Measurements from ENCODE around the gene TMED10.

The TMED10 gene

DNA sequence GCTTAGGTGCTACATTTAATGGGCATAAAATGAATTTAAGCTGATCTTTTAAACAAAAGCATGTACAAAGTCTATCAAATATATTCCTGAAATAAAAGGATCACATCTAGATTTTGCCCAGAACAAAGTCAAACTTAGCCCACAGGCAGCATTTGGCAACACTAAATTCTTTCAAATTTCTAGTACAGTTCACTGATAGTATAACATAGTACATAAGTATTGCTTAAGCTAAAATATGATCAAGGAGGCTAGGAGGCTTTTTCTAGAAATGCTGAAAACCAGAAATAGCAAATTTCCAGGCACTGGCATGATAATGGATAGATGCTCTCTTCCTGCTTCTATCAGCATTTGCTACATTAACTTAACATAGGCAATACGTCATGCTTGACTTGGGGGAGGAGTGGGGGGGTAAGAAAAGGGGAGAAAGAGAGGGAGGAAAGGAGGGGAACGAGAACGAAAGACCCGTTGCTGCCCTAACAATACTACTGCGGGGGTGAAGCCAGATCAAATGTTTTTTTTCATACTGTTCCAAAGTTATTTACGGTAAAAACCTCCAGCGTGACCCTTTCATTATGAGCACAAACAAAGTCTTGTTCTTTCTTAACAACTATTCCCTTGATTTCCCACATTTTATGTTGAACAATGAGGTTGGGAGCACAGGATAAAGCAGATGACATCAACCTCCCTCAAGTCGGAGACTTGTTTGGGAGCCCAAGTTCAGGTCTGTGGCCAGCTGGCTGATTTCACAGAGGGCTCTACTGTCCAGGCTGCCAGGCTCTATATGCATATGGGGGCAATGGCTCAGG, 10.6 kb downstream of the TMED10 start:
- TF ChIP-seq, protein P1, sequence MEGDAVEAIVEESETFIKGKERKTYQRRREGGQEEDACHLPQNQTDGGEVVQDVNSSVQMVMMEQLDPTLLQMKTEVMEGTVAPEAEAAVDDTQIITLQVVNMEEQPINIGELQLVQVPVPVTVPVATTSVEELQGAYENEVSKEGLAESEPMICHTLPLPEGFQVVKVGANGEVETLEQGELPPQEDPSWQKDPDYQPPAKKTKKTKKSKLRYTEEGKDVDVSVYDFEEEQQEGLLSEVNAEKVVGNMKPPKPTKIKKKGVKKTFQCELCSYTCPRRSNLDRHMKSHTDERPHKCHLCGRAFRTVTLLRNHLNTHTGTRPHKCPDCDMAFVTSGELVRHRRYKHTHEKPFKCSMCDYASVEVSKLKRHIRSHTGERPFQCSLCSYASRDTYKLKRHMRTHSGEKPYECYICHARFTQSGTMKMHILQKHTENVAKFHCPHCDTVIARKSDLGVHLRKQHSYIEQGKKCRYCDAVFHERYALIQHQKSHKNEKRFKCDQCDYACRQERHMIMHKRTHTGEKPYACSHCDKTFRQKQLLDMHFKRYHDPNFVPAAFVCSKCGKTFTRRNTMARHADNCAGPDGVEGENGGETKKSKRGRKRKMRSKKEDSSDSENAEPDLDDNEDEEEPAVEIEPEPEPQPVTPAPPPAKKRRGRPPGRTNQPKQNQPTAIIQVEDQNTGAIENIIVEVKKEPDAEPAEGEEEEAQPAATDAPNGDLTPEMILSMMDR (IDR thresholded peaks at IDR 0.05), result no peak
- no peaks in the 10 kb centered on the region for H3K36me3 ChIP-seq (ENCODE audit: control insufficient read depth, insufficient read depth, low read length)
- peaks cover 33% of the 10 kb centered on the region for H3K4me1 ChIP-seq
- no peak overlapping the region for H2AFZ ChIP-seq
- no peaks in the 10 kb centered on the region for H3K9me3 ChIP-seq (ENCODE audit: control insufficient read depth, low read length)
- H3K4me2 ChIP-seq (ENCODE audit: low read length), result peak overlapping the region; percentile 41
- H3K27me3 ChIP-seq (ENCODE audit: control insufficient read depth, insufficient read depth, low read length), result no peaks in the 10 kb centered on the region
- peaks cover 82% of the 10 kb centered on the region for H3K79me2 ChIP-seq
- H3K4me3 ChIP-seq (ENCODE audit: low read depth, low read length), result no peak overlapping the region
- H3K9ac ChIP-seq, result no peak overlapping the region
- H3K27ac ChIP-seq, result no peak overlapping the region

GRCh38 chr14:75164809-75165208, 11.6 kb downstream of the TMED10 start:
- Histone ChIP-seq H3K79me2 (peaks cover 77% of the 10 kb centered on the region), H3K9me3 (ENCODE audit: control insufficient read depth, low read length) (no peaks in the 10 kb centered on the region), H2AFZ (no peak overlapping the region), H3K9ac (no peak overlapping the region), H3K27ac (peak overlapping the region; percentile 16), H3K4me3 (ENCODE audit: low read depth, low read length) (no peak overlapping the region), H3K36me3 (ENCODE audit: control insufficient read depth, insufficient read depth, low read length) (no peaks in the 10 kb centered on the region), H3K4me1 (peaks cover 35% of the 10 kb centered on the region), H3K27me3 (ENCODE audit: control insufficient read depth, insufficient read depth, low read length) (no peaks in the 10 kb centered on the region), H3K4me2 (ENCODE audit: low read length) (no peak overlapping the region)
- TF ChIP-seq, protein P1 (IDR thresholded peaks at IDR 0.05), result no peak

DNA sequence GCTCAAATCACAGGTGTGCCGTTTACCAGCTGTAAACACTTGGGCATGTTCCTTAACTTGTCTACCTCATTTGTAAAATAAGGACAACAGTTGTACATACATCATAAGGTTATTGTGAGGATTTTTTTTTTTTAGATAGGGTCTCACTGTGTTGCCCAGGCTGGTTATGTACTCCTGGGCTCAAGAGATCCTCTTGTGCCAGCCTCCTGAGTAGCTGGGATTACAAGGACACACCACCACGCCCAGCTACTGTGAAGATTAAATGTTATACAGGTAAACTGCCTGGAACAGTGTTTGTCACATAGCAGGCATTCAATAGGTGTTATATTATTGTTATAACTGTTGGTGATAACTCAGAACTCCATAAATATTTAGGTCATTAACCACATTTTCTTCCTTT, 12.7 kb downstream of the TMED10 start:
- Histone ChIP-seq H3K27me3 (ENCODE audit: control insufficient read depth, insufficient read depth, low read length) (no peaks in the 10 kb centered on the region), H2AFZ (no peak overlapping the region), H3K4me3 (ENCODE audit: low read depth, low read length) (no peak overlapping the region), H3K4me2 (ENCODE audit: low read length) (no peak overlapping the region), H3K79me2 (peaks cover 71% of the 10 kb centered on the region), H3K27ac (no peak overlapping the region), H3K4me1 (peaks cover 31% of the 10 kb centered on the region), H3K9ac (no peak overlapping the region), H3K9me3 (ENCODE audit: control insufficient read depth, low read length) (no peaks in the 10 kb centered on the region), H3K36me3 (ENCODE audit: control insufficient read depth, insufficient read depth, low read length) (no peaks in the 10 kb centered on the region)
- TF ChIP-seq, protein P1 (IDR thresholded peaks at IDR 0.05), result no peak

DNA sequence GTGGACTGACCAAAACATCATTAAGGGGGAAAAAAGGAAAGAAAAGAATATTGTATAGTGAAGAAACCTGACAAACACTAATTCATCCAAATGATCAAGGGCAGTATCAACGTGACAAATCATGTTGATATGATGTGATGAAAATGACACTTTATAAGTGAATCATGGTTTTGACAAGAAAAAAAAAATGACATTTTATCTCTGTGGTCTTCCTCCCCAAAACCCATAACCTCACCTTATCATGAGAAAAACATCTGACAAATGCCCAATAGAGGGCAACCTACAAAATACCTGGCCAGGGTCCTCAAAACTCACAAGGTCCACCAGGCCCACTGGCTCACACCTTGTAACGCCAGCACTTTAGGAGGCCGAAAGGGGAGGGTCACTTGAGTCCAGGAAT, 13.8 kb downstream of the TMED10 start:
- Histone ChIP-seq H3K79me2 (peaks cover 67% of the 10 kb centered on the region), H2AFZ (no peak overlapping the region), H3K4me2 (ENCODE audit: low read length) (no peak overlapping the region), H3K9ac (no peak overlapping the region), H3K27me3 (ENCODE audit: control insufficient read depth, insufficient read depth, low read length) (no peaks in the 10 kb centered on the region), H3K9me3 (ENCODE audit: control insufficient read depth, low read length) (no peaks in the 10 kb centered on the region), H3K4me3 (ENCODE audit: low read depth, low read length) (no peak overlapping the region), H3K36me3 (ENCODE audit: control insufficient read depth, insufficient read depth, low read length) (no peaks in the 10 kb centered on the region), H3K4me1 (peaks cover 22% of the 10 kb centered on the region), H3K27ac (no peak overlapping the region)
- TF ChIP-seq, protein P1 (IDR thresholded peaks at IDR 0.05), result no peak
